Keratinocyte (primary cell): ENCODE measurements around the gene ZIC4. TPM values are rescaled to one million over a fixed set of nuclear protein-coding genes. Genes with fewer than 3 reads are reported as not detected.

ENCODE experiments used
- DNase-seq: peaks from one replicate; pipeline ENCODE4 v3.0.0-alpha.2; 2011; ENCODE audit warnings: low read depth, missing footprints, low spot score
- FAIRE-seq: peaks from 2 replicates; lab custom pipeline; 2011; peaks lifted over from hg19 to GRCh38; lab: Jason Lieb, UNC
- H2AFZ ChIP-seq: 2 replicates; pipeline ENCODE4 v1.6.0; 2012; ENCODE audit warnings: low read length, control low read depth, inconsistent platforms; ENCODE audit not compliant: control insufficient read depth
- H3K27ac ChIP-seq: 2 replicates; pipeline ENCODE4 v1.5.1; 2011; ENCODE audit warnings: low read length; ENCODE audit not compliant: control insufficient read depth, insufficient read depth
- H3K27me3 ChIP-seq: 3 replicates; pipeline ENCODE4 v1.6.0; 2011; ENCODE audit warnings: low read length; ENCODE audit not compliant: control insufficient read depth, insufficient read depth; ENCODE audit errors: extremely low read depth
- H3K36me3 ChIP-seq, 2 experiments: 2 replicates in 1 of 2; 3 replicates in 1 of 2; pipeline ENCODE4 v1.5.1; 2011; ENCODE audit warnings: low read length in 2 of 2, mild to moderate bottlenecking in 1 of 2; ENCODE audit not compliant: control insufficient read depth in 2 of 2, insufficient read depth in 2 of 2; ENCODE audit errors: extremely low read depth in 1 of 2
- H3K4me1 ChIP-seq: 3 replicates; pipeline ENCODE4 v1.5.1; 2011; ENCODE audit warnings: low read length; ENCODE audit not compliant: control insufficient read depth, insufficient read depth; ENCODE audit errors: extremely low read depth
- H3K4me2 ChIP-seq: 3 replicates; pipeline ENCODE4 v1.6.0; 2011; ENCODE audit warnings: low read depth, low read length; ENCODE audit not compliant: control insufficient read depth, insufficient read depth; ENCODE audit errors: extremely low read depth
- H3K4me3 ChIP-seq, 3 experiments: fragments of 200-600 bp in 1 of 3; sonication (generic) in 1 of 3; 2 replicates in 2 of 3; 3 replicates in 1 of 3; pipeline ENCODE4 v1.5.1; 2011 to 2016; ENCODE audit warnings: low read length in 3 of 3, mild to moderate bottlenecking in 3 of 3, control low read depth in 2 of 3, inconsistent platforms in 1 of 3, low read depth in 1 of 3, mixed read lengths in 1 of 3, mixed run types in 1 of 3, moderate library complexity in 1 of 3; ENCODE audit not compliant: control insufficient read depth in 2 of 3, insufficient read depth in 2 of 3; ENCODE audit errors: extremely low read depth in 1 of 3
- H3K79me2 ChIP-seq: 2 replicates; pipeline ENCODE4 v1.6.0; 2012; ENCODE audit warnings: low read length; ENCODE audit not compliant: control insufficient read depth, insufficient read depth
- H3K9ac ChIP-seq: 3 replicates; pipeline ENCODE4 v1.6.0; 2011; ENCODE audit warnings: low read length; ENCODE audit not compliant: control insufficient read depth, insufficient read depth; ENCODE audit errors: extremely low read depth
- H3K9me1 ChIP-seq: 3 replicates; pipeline ENCODE4 v1.6.0; 2011; ENCODE audit warnings: low read length; ENCODE audit not compliant: control insufficient read depth, insufficient read depth; ENCODE audit errors: extremely low read depth
- H3K9me3 ChIP-seq: 2 replicates; pipeline ENCODE4 v1.5.1; 2012; ENCODE audit warnings: low read depth, low read length; ENCODE audit not compliant: control insufficient read depth
- H4K20me1 ChIP-seq: 3 replicates; pipeline ENCODE4 v1.6.0; 2011; ENCODE audit warnings: low read length; ENCODE audit not compliant: control insufficient read depth, insufficient read depth; ENCODE audit errors: extremely low read depth
- CTCF ChIP-seq, 3 experiments: IDR thresholded peaks in 1 of 3; conservative IDR thresholded peaks in 1 of 3; optimal IDR thresholded peaks in 1 of 3; 2 replicates in 2 of 3; 3 replicates in 1 of 3; pipeline versions ENCODE3 to v1.5.1; 2011; ENCODE audit warnings: low read length in 3 of 3, mild to moderate bottlenecking in 3 of 3, moderate library complexity in 2 of 3, control low read depth in 1 of 3, inconsistent platforms in 1 of 3; ENCODE audit not compliant: insufficient read depth in 2 of 3; ENCODE audit errors: extremely low read depth in 1 of 3
- EZH2 ChIP-seq: IDR thresholded peaks from one replicate; pipeline ENCODE4 v1.6.1; 2012; ENCODE audit warnings: inconsistent platforms, mild to moderate bottlenecking, low read length, moderate library complexity
- dilution Hi-C: fragments of 300-500 bp; cut with MboI; formaldehyde crosslinking; loops from one replicate; pipeline ENCODE4 v1.7.0; 2020; ENCODE audit warnings: low sequenced_read_pairs; ENCODE audit not compliant: extremely low pct_ligation_motif_present
- polyA plus RNA-seq, 5 experiments: library from polyadenylated mRNA; depleted of rRNA in 3 of 5; stranded (reverse) in 3 of 5; stranded (forward) in 1 of 5; unstranded in 1 of 5; fragments of >200 nt; gene quantifications; 1 replicate in 1 of 5; 2 replicates in 3 of 5; 3 replicates in 1 of 5; pipeline versions ENCODE4 v1.2.1 to v1.2.3, GENCODE V29; 2011 to 2012; ENCODE audit warnings: missing spikeins in 2 of 5, low read depth in 1 of 5, low replicate concordance in 1 of 5

ZIC4 gene
- polyA plus RNA-seq, 1 donor (not counting 4 experiments of a cell fraction or from before 2014, with no cell fraction given), result not detected

DNA sequence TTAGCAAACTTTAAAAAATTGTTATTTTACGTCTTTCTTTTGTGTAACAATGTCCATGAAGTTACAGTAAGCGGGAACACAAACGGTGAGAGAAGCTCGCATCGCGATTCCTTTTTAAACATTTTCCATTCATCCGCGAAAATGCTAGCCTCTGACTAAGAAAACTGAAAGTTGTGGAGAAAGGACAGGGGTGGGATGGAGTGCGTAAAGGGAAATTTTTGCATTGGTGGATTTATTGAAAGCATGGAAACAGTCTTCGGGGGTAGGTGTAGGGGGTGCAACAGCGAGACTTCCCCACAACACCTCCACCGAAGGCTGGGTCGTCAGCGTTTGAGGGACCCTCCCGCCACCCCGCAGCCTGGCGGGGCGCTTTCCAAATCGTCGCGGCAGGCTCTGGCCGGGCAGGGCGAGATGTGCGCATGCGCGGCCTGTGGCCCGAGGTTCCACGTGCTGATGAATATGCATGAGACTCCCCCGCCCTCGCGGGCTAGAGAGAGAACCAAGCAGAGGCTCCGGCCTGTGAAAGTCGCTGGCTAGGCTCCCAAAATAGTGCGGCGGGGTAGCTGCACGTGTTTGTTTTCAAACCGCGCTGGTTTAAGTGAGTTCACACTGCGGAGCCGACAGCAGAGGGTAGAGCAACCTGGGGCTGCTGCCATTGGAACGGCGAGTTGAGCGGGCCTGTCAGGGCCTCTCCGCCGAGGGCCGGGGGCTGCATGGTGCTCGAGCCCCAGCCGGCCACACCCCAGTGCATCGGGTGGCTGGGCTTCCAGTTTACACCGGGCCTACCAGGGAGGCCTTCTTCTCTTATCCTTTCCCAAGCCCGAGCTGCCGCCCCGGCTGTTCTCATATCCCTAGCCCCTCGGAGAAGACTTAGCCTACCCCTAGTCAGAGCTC is 12.7 kb upstream of the ZIC4 start:
- Histone ChIP-seq H4K20me1 (no peaks in the 10 kb centered on the region), H3K9me3 (peaks cover 6% of the 10 kb centered on the region), H3K4me3 (no peak overlapping the region), H2AFZ (no peak overlapping the region), H3K9me1 (no peaks in the 10 kb centered on the region), H3K9ac (no peak overlapping the region), H3K36me3 (no peaks in the 10 kb centered on the region), H3K27ac (no peak overlapping the region), H3K79me2 (no peaks in the 10 kb centered on the region), H3K4me1 (no peaks in the 10 kb centered on the region), H3K27me3 (peaks cover 79% of the 10 kb centered on the region), H3K4me2 (no peak overlapping the region)
- no peak for DNase-seq
- dilution Hi-C loops, result no loop called here
- TF ChIP-seq CTCF (optimal IDR thresholded peaks at IDR 0.05 in 1 of 3, IDR thresholded peaks at IDR 0.05 in 1 of 3, conservative IDR thresholded peaks at IDR 0.05 in 1 of 3; ENCODE audit: extremely low read depth in 1 of 3, insufficient read depth in 2 of 3, low read length in 3 of 3), result no peak
- peak; percentile 49 for TF ChIP-seq EZH2
- no peak for FAIRE-seq

GRCh38 chr3:147418371-147418781 is 12.0 kb upstream of the ZIC4 start:
- DNase-seq (no peak), FAIRE-seq (no peak)
- no peak overlapping the region for H3K4me2 ChIP-seq
- no peaks in the 10 kb centered on the region for H3K36me3 ChIP-seq
- no peak overlapping the region for H2AFZ ChIP-seq
- H3K9ac ChIP-seq, result no peak overlapping the region
- no peak overlapping the region for H3K4me3 ChIP-seq
- dilution Hi-C loops, result no loop called here
- H4K20me1 ChIP-seq, result no peaks in the 10 kb centered on the region
- H3K27ac ChIP-seq, result no peak overlapping the region
- H3K79me2 ChIP-seq, result no peaks in the 10 kb centered on the region
- TF ChIP-seq EZH2 (no peak), CTCF (optimal IDR thresholded peaks at IDR 0.05 in 1 of 3, IDR thresholded peaks at IDR 0.05 in 1 of 3, conservative IDR thresholded peaks at IDR 0.05 in 1 of 3; ENCODE audit: extremely low read depth in 1 of 3, insufficient read depth in 2 of 3, low read length in 3 of 3) (no peak)
- no peaks in the 10 kb centered on the region for H3K4me1 ChIP-seq
- H3K9me3 ChIP-seq, result peaks cover 6% of the 10 kb centered on the region
- peaks cover 78% of the 10 kb centered on the region for H3K27me3 ChIP-seq
- no peaks in the 10 kb centered on the region for H3K9me1 ChIP-seq
